Sciatic nerve (tissue), 2 donors: ENCODE results near the gene ARHGEF37. TPM values are rescaled to one million over a fixed set of nuclear protein-coding genes. Genes with fewer than 3 reads are reported as not detected.
"Not testable (repeated sequence)": the region's sequence is repeated elsewhere in the genome, so short reads cannot be mapped to it uniquely, and the experiment has no call there.

Source experiments
- ATAC-seq: fragments of 200-7000 bp; cut with Tn5 transposase; one replicate; pipeline ENCODE4 v1.9.1; 2020; ENCODE audit warnings: mild to moderate bottlenecking, moderate library complexity
- DNase-seq: peaks from one replicate; pipeline ENCODE4 v3.0.0-alpha.2; 2020; ENCODE audit warnings: low spot score
- intact Hi-C: fragments of 100-400 bp; cut with DNase I; formaldehyde crosslinking; loops from one replicate; pipeline ENCODE4 v1.14.2; 2022
- total RNA-seq: library from RNA; stranded (reverse); fragmentation: NEBNext Ultra II Directional; extraction: Animal tissue kit (Norgen Biotek cat#: 25700); gene quantifications from one replicate; pipeline ENCODE4 v1.2.1, GENCODE V29; 2021
- donor health status: DM: no; HTN: no; CAD: no.
- donor health status: DM: no; HTN: no; CAD: no.

The ARHGEF37 gene
- 86.7 TPM for total RNA-seq

GRCh38 chr5:149581192-149581861, at the start of gene ARHGEF37:
Gene ARHGEF37 (plus strand): TSS chr5:149581498. CDS start chr5:149597770, 16,272 bp downstream.
- intact Hi-C loops, result no loop called here
- DNase-seq, result peak; percentile 95
- peak; percentile 86 for ATAC-seq

- no peak for ATAC-seq
- intact Hi-C loops, result no loop called here
- no peak for DNase-seq
These were observed 48.9 kb upstream of the ARHGEF37 start for GRCh38 chr5:149532413-149532812.

- intact Hi-C loops, ATAC-seq, DNase-seq: not testable (repeated sequence)
These were observed 45.5 kb upstream of the ARHGEF37 start for GRCh38 chr5:149535787-149536186.

DNA sequence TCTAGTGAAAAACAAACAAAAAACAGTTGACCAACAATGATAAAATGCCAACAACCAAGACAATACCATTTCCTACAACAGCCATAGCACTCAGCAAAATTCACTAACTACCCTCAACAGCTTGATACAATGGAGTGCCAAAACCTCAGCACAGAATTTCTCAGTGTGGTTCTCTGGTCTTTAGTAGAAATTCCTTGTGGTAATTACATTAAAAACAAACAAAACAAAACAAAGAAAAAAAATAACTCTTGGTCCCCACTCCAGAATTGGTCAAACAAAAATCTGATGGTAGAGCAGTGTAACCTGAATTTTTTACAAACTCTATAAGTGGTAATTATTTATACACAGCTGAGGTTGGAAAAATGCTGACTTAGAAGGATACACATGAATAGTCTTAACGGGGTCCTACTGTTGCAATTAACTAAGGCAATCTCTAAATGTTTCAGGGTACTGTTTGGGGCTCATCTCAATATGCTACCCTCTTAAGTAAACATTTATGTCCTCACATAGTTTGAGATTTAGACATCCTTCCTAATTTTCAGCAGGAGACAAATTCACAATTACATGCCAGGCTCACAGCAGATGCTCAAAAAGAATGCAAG, 43.8 kb upstream of the ARHGEF37 start:
- no peak for DNase-seq
- ATAC-seq, result no peak
- intact Hi-C loops, result no loop called here

GRCh38 chr5:149540089-149540488, 41.2 kb upstream of the ARHGEF37 start:
- DNase-seq (no peak), ATAC-seq (no peak)
- intact Hi-C loops, result no loop called here

GRCh38 chr5:149541893-149542292, 39.4 kb upstream of the ARHGEF37 start:
- no peak for DNase-seq
- intact Hi-C loops, result no loop called here
- ATAC-seq, result no peak

GRCh38 chr5:149543361-149544027, 37.8 kb upstream of the ARHGEF37 start:
- ATAC-seq, result no peak
- DNase-seq, result no peak
- intact Hi-C loops, result no loop called here

- DNase-seq (no peak), ATAC-seq (no peak)
- intact Hi-C loops, result no loop called here
These were observed 37.3 kb upstream of the ARHGEF37 start for GRCh38 chr5:149544028-149544420.

GRCh38 chr5:149545327-149545726, 36.0 kb upstream of the ARHGEF37 start:
- no peak for ATAC-seq
- no peak for DNase-seq
- intact Hi-C loops, result no loop called here

DNA sequence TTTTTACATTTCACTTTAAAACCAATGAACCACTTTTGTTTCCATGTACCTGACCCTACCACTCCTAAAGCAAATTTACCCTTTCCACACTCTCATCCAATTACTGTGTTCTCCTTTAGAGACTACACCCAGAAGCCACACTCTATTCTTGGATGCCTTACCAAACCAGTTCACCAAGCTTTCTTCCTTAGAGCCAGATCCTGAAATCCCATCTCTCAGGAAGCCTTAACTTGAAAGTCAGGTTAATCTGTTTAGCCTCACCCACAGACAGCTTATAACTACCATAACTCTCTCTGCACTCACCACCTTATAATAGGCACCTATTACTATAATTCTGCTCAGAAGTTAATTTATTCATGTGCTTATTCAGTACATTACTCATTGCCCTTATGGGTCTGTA, 34.3 kb upstream of the ARHGEF37 start:
- intact Hi-C loops, result no loop called here
- ATAC-seq, result no peak

DNA sequence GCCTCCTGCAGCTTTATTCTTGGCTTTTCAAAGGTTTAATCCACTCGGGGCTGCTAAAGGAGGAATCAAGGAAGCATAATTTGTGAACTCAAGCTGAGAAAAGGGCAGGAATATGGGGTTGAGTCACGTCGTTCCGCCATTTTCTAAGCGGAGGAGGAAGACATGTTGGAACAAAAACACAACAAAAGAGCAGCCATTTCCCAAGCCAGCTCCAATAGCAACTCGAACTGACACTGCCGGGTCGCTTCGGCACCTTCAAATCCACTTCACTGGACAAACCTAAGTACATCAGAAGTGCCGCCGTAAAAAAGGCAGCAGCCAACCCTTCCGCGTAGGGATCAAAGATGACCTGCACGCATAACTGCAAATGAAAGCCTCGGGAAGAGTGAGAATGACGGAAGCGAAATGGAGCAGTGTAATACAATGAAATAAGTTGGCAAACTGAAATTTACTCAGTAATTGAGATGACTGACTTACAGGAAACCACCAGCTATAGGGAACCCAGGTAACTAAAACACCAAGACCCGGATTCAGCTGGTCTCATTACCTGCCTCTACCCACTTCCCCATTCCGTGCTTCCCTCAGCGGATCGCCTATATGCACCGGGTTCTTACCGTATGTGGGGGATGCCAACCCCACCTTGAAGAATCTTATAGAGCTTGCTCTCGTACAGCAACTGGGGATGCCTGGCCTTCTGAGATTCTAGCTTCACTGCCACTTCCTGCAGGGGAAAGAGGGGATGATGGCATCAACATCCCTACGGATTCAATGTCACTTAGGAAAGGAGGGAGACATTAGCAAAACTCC, 31.6 kb upstream of the ARHGEF37 start:
- intact Hi-C loops, result loop anchor here (5.0 kb wide), 1 partner anchor 107 kb away; no protein-coding TSS in a partner anchor
- ATAC-seq (no peak), DNase-seq (no peak)

More for the DNA sequence above, 34.3 kb upstream of the ARHGEF37 start:
- DNase-seq, result no peak

DNA sequence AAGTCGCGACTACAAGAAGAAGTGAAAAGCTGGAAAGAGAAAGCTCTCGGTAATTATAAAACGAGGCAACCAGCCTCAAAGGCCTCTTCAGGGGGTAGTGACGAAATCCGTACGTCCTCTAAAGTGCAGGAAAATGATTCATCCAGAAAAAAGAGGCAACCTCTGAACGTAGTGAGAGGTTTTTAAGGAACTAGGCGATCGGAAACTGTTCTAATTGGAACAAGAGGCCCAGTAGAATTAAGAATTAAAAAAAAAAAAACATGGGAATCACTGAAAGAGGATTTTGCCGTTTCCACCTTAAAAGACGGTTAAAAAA, 31.1 kb upstream of the ARHGEF37 start:
- DNase-seq, result no peak
- ATAC-seq, result no peak
- intact Hi-C loops, result loop anchor here (5.0 kb wide), 1 partner anchor 108 kb away; no protein-coding TSS in a partner anchor

GRCh38 chr5:149550594-149551226, 30.6 kb upstream of the ARHGEF37 start:
- ATAC-seq (peak; percentile 11), DNase-seq (peak; percentile 67)
- intact Hi-C loops, result loop anchor here (5.0 kb wide), 1 partner anchor 108 kb away; no protein-coding TSS in a partner anchor

- DNase-seq (peak; percentile 99), ATAC-seq (peak; percentile 99)
- intact Hi-C loops, result loop anchor here (5.0 kb wide), 1 partner anchor 109 kb away; no protein-coding TSS in a partner anchor
These were observed 29.9 kb upstream of the ARHGEF37 start, which contains the start of gene CSNK1A1 for GRCh38 chr5:149551227-149552037. Gene CSNK1A1 (minus strand): TSS chr5:149551439. CDS start chr5:149550964, 475 bp downstream.

DNA sequence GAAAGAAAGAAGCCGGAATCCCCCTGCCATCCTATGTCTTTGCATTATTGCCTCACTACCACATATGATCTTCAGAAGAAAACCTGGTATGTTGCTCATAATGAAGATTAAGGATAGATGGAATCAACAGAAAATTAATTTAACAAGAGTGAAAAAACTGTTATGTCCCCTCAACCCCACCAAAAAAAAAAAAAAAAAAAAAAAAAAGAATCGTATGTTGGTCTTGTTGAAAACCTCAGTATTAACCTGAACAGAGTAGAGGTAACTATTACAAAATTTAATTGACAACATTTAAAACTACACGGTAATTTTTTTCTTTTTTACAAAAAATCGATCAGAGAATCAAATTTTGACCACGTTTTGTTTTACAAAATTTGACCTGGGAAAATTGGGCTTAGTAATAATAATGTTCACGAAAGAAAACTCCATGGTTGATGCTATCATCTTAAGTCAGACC, 29.2 kb upstream of the ARHGEF37 start:
- intact Hi-C loops, result loop anchor here (5.0 kb wide), 1 partner anchor 110 kb away; no protein-coding TSS in a partner anchor
- no peak for DNase-seq

GRCh38 chr5:149552553-149553160, 28.6 kb upstream of the ARHGEF37 start:
- intact Hi-C loops, result loop anchor here (5.0 kb wide), 1 partner anchor 110 kb away; no protein-coding TSS in a partner anchor
- no peak for DNase-seq
- ATAC-seq, result no peak

More for the DNA sequence above, 29.2 kb upstream of the ARHGEF37 start:
- no peak for ATAC-seq

- intact Hi-C loops, result loop anchor here (5.0 kb wide), 2 partner anchors 112 to 242 kb away; no protein-coding TSS in a partner anchor
- ATAC-seq (no peak), DNase-seq (no peak)
These were observed 21.6 kb upstream of the ARHGEF37 start for GRCh38 chr5:149559706-149560105.
